Mucosa of stomach (tissue), 1 donor: ENCODE data around the gene GGNBP2.

ENCODE experiments used
- H3K27me3 ChIP-seq: one replicate; pipeline ENCODE4 v1.7.0; 2013; ENCODE audit warnings: mild to moderate bottlenecking, low read length; ENCODE audit not compliant: control insufficient read depth, insufficient read depth
- H3K36me3 ChIP-seq: one replicate; pipeline ENCODE4 v1.7.0; 2013; ENCODE audit warnings: low read length; ENCODE audit not compliant: control insufficient read depth, insufficient read depth
- H3K4me1 ChIP-seq: one replicate; pipeline ENCODE4 v1.7.0; 2013; ENCODE audit warnings: mild to moderate bottlenecking, low read length; ENCODE audit not compliant: control insufficient read depth, insufficient read depth
- H3K4me3 ChIP-seq: one replicate; pipeline ENCODE4 v1.7.0; 2013; ENCODE audit warnings: low read length
- H3K9ac ChIP-seq: one replicate; pipeline ENCODE4 v1.7.0; 2013; ENCODE audit warnings: mild to moderate bottlenecking, low read length, moderate library complexity
- H3K9me3 ChIP-seq: one replicate; pipeline ENCODE4 v1.7.0; 2013; ENCODE audit warnings: mild to moderate bottlenecking, low read length, moderate library complexity; ENCODE audit not compliant: control insufficient read depth
- donor health status: Pancreatic carcinoma.

The GGNBP2 gene

DNA sequence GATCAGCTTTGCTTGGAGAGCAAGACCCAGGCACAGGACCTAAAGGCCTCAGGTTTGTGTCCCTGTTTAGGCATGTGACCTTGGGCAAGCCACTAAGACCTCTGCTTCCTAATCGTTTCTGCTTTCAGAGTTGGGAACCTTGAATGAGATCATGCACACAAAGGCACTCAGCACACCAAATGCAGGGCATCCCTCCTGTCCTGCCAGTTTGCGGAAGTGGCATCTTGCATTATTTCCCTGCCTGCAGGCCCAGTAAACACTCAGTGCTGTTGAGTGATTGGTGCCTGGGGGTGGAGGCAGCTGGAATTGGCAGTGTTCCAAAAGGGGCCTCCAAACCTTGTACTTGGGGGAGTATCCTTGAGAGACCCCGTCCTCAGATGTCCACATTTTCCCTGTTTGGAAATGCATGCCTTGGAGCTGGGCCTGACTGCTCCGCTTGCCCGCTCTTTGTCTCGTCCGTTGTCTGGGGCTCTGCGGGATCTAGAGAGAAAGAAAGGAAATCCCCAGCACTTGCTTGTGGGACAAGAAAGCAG is 85.3 kb downstream of the GGNBP2 start:
- H3K9me3 ChIP-seq = no peaks in the 10 kb centered on the region
- H3K36me3 ChIP-seq = no peaks in the 10 kb centered on the region
- H3K4me1 ChIP-seq = no peaks in the 10 kb centered on the region
- H3K27me3 ChIP-seq = peaks cover 21% of the 10 kb centered on the region
- no peak overlapping the region for H3K9ac ChIP-seq
- no peak overlapping the region for H3K4me3 ChIP-seq

DNA sequence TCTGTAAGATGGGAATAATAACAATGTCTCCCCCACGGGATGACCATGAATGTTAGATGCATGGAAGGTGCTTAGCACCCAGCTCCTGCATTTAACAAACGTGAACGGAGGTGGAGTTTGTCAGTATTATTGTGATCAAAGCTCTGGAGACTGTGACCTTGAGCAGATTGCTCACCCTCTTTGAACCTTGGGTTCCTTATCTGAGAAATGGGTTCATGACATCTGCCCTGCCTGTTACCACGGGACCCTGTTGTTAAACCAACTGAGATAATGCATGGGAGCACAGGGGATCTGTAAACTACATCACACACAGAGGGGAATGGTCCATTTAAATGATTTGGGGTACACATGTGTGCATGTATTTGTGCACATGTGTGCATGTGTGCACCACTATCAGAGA is 86.3 kb downstream of the GGNBP2 start:
- H3K4me1 ChIP-seq = no peaks in the 10 kb centered on the region
- H3K36me3 ChIP-seq = no peaks in the 10 kb centered on the region
- H3K27me3 ChIP-seq = peaks cover 25% of the 10 kb centered on the region
- H3K9me3 ChIP-seq = no peaks in the 10 kb centered on the region
- H3K9ac ChIP-seq = no peak overlapping the region
- H3K4me3 ChIP-seq = no peak overlapping the region

DNA sequence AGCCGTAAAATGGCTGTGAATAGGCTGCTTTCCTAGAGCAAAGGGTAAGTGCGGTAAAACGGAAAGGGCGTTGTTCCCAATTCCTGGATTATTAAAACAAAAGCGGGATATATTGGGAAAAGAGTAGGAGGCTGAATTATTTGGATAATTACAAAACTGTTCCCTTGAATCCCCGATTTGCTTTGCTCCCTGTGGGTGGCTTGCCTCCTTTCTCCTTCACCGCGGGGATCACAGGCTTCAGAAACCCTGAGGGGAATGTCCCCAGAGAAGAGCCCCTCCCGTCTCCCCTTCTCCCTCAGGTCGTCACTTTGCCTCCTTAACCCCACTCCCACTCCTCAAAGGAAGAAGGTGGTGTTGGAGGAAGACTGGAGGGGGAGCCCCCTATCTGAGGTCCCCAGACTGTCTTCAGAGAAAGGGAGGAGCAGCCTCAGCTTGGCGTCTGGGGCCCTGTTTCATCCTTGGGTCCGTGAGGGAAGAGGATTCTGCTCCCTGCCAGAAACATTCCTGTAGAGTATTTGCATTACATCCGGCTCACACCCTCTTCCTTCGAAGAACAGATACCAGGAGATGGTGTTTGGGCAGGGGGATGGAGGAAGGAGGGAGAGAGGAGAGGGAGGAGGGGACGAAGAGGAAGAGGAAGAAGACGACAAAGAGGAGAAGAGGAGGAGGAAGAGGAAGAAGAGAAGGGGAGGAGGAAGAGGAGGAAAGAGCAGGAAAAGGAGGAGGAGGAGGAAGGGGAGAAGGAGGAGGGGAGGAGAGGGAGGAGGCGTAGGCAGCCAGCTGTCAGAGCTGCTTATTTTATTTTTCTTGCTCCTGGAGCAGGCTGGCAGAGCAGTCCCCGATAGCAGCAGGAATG is 88.4 kb downstream of the GGNBP2 start:
- H3K9me3 ChIP-seq = no peaks in the 10 kb centered on the region
- no peak overlapping the region for H3K9ac ChIP-seq
- H3K4me3 ChIP-seq = no peak overlapping the region
- H3K36me3 ChIP-seq = no peaks in the 10 kb centered on the region
- H3K4me1 ChIP-seq = no peaks in the 10 kb centered on the region
- H3K27me3 ChIP-seq = peaks cover 25% of the 10 kb centered on the region
